ENCODE measurements around the gene TMEM79. TPM values are rescaled to one million over a fixed set of nuclear protein-coding genes. Genes with fewer than 3 reads are reported as not detected.
A peak's percentile ranks its signal among the peaks of the same experiment; 100 is the strongest.

The TMEM79 gene
- total RNA-seq, 1 experiment from 2014 or later = 10.7 TPM

DNA sequence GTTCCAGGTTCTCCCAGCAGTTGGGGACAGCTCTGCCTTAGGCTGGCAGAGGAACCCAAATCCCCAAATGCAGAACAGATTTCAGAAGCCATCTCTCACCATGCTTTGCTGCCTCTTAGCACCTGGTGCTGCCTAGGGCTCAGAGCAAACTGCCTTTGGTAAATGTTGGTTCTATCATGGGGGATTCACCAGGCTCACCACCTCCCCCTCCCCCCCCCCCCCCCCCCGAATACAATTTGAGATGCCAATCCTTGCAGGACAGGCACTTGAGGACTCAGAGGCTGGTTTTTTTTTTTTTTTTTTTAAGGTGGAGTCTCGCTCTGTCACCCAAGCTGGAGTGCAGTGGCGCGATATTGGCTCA is 35.8 kb upstream of the TMEM79 start:
- no TSS peak for BruUV-seq (replicated peaks)
- DNase-seq = no peak
- POLR2A ChIA-PET = no interaction called here
- H3K36me3 ChIP-seq (ENCODE audit: control insufficient read depth, insufficient read depth, low read length) = peaks cover 6% of the 10 kb centered on the region; the same call in 1 of the 2 replicates
- Mint-ChIP-seq H3K27ac (ENCODE audit: unreplicated experiment) (no peak overlapping the region), H3K27me3 (ENCODE audit: insufficient read depth, unreplicated experiment) (no peaks in the 10 kb centered on the region), H3K36me3 (ENCODE audit: insufficient read depth, unreplicated experiment) (peaks cover 87% of the 10 kb centered on the region), H3K4me3 (ENCODE audit: unreplicated experiment) (no peak overlapping the region), H3K9me3 (ENCODE audit: unreplicated experiment) (no peaks in the 10 kb centered on the region), H3K4me1 (ENCODE audit: low read depth, unreplicated experiment) (peaks cover 4% of the 10 kb centered on the region)
- intact Hi-C loops (cut with micrococcal nuclease; ENCODE audit: unreplicated experiment) = no loop called here
- TF ChIP-seq, protein P1, sequence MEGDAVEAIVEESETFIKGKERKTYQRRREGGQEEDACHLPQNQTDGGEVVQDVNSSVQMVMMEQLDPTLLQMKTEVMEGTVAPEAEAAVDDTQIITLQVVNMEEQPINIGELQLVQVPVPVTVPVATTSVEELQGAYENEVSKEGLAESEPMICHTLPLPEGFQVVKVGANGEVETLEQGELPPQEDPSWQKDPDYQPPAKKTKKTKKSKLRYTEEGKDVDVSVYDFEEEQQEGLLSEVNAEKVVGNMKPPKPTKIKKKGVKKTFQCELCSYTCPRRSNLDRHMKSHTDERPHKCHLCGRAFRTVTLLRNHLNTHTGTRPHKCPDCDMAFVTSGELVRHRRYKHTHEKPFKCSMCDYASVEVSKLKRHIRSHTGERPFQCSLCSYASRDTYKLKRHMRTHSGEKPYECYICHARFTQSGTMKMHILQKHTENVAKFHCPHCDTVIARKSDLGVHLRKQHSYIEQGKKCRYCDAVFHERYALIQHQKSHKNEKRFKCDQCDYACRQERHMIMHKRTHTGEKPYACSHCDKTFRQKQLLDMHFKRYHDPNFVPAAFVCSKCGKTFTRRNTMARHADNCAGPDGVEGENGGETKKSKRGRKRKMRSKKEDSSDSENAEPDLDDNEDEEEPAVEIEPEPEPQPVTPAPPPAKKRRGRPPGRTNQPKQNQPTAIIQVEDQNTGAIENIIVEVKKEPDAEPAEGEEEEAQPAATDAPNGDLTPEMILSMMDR (IDR thresholded peaks at IDR 0.05; ENCODE audit: insufficient read depth in 1 of 2, low read depth in 1 of 2, low read length in 1 of 2, severe bottlenecking in 1 of 2, unreplicated experiment in 1 of 2) = no peak
- no peaks in the 10 kb centered on the region for H3K4me1 ChIP-seq
- CTCF ChIA-PET = interaction anchor here (0.6 to 1.0 kb wide), 4 partner anchors 16 to 107 kb away, joined by 3 to 4 read pairs (median 3); no protein-coding TSS in a partner anchor
- no peaks in the 10 kb centered on the region for H3K27me3 ChIP-seq (replicated peaks; ENCODE audit: control insufficient read depth, insufficient read depth, low read length)
- H3K4me3 ChIP-seq (ENCODE audit: low read depth, low read length) = no peak overlapping the region
- H3K9me3 ChIP-seq = no peaks in the 10 kb centered on the region

DNA sequence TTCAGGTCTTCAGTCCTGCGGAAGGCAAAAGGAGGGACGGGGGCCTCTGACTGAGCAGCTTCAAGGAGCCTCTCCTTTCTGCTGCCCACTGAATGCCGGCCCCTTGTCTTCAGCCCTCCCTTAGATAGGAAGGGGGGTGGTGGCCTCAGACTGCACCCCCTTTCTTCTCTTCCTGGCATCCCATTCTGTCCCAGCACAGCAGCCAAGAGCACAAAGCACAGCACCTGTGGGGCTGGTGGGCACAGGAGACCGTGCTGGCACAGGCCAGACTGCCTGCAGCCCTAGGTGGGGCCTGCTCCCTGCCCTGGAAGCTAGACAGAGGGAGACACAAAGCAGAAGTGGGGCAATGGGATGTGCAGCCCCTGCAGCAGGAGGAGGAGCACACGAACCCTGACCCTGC is 34.5 kb upstream of the TMEM79 start:
- intact Hi-C loops (cut with micrococcal nuclease; ENCODE audit: unreplicated experiment) = no loop called here
- Mint-ChIP-seq H3K36me3 (ENCODE audit: insufficient read depth, unreplicated experiment) (peaks cover 87% of the 10 kb centered on the region), H3K4me1 (ENCODE audit: low read depth, unreplicated experiment) (peaks cover 4% of the 10 kb centered on the region), H3K27ac (ENCODE audit: unreplicated experiment) (no peak overlapping the region), H3K4me3 (ENCODE audit: unreplicated experiment) (no peak overlapping the region), H3K9me3 (ENCODE audit: unreplicated experiment) (no peaks in the 10 kb centered on the region), H3K27me3 (ENCODE audit: insufficient read depth, unreplicated experiment) (no peaks in the 10 kb centered on the region)
- Histone ChIP-seq H3K36me3 (ENCODE audit: control insufficient read depth, insufficient read depth, low read length) (peaks cover 6% of the 10 kb centered on the region; the same call in 1 of the 2 replicates), H3K4me3 (ENCODE audit: low read depth, low read length) (no peak overlapping the region), H3K27me3 (replicated peaks; ENCODE audit: control insufficient read depth, insufficient read depth, low read length) (no peaks in the 10 kb centered on the region), H3K9me3 (no peaks in the 10 kb centered on the region), H3K4me1 (no peaks in the 10 kb centered on the region)
- TF ChIP-seq, protein P1 (IDR thresholded peaks at IDR 0.05; ENCODE audit: insufficient read depth in 1 of 2, low read depth in 1 of 2, low read length in 1 of 2, severe bottlenecking in 1 of 2, unreplicated experiment in 1 of 2) = no peak
- no peak for DNase-seq
- POLR2A ChIA-PET = no interaction called here
- BruUV-seq (replicated peaks) = TSS peak; percentile 43
- CTCF ChIA-PET = interaction anchor here (0.6 kb wide), 1 partner anchor 24 kb away, joined by 7 read pairs; no protein-coding TSS in a partner anchor

DNA sequence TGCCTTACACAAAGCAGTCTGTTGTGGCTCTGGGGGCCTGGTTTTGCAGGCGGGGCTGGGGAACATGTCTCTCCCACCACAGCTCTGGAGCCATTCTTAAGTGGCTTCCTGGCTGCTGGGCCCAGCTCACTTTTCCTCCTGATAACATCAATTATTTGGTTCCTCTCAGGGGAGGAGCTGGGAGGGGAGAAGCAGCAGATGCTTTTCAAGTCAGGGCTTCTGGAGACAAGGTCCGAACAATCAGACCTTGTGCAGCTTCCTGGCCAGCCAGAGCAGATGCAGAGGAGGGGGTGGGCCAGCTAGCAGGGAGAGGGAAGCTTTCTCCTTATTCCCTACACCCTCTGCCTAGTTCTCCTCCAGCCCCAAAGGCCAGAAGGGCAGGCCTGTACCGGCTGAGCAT is 32.6 kb upstream of the TMEM79 start:
- peaks cover 80% of the 10 kb centered on the region for H3K36me3 Mint-ChIP-seq (ENCODE audit: insufficient read depth, unreplicated experiment)
- DNase-seq = no peak
- intact Hi-C loops (cut with micrococcal nuclease; ENCODE audit: unreplicated experiment) = no loop called here
- Histone ChIP-seq H3K36me3 (ENCODE audit: control insufficient read depth, insufficient read depth, low read length) (peaks cover 6% of the 10 kb centered on the region), H3K4me1 (no peaks in the 10 kb centered on the region), H3K27me3 (replicated peaks; ENCODE audit: control insufficient read depth, insufficient read depth, low read length) (no peaks in the 10 kb centered on the region), H3K9me3 (no peaks in the 10 kb centered on the region), H3K4me3 (ENCODE audit: low read depth, low read length) (no peak overlapping the region)
- H3K27me3 Mint-ChIP-seq (ENCODE audit: insufficient read depth, unreplicated experiment) = no peaks in the 10 kb centered on the region
- H3K9me3 Mint-ChIP-seq (ENCODE audit: unreplicated experiment) = no peaks in the 10 kb centered on the region
- CTCF ChIA-PET = no interaction called here
- no peak overlapping the region for H3K4me3 Mint-ChIP-seq (ENCODE audit: unreplicated experiment)
- TF ChIP-seq, protein P1 (IDR thresholded peaks at IDR 0.05; ENCODE audit: insufficient read depth in 1 of 2, low read depth in 1 of 2, low read length in 1 of 2, severe bottlenecking in 1 of 2, unreplicated experiment in 1 of 2) = no peak
- peaks cover 4% of the 10 kb centered on the region for H3K4me1 Mint-ChIP-seq (ENCODE audit: low read depth, unreplicated experiment)
- H3K27ac Mint-ChIP-seq (ENCODE audit: unreplicated experiment) = no peak overlapping the region
- BruUV-seq (replicated peaks) = no TSS peak
- POLR2A ChIA-PET = no interaction called here
